GM23338 (cell line): ENCODE data around the gene MRPS15. TPM values are rescaled to one million over a fixed set of nuclear protein-coding genes. Genes with fewer than 3 reads are reported as not detected.

Source experiments
- ATAC-seq: fragments of 200-7000 bp; cut with Tn5 transposase; 3 replicates; pipeline ENCODE4 v1.9.1; 2020
- DNase-seq: peaks from one replicate; pipeline ENCODE4 v3.0.0-alpha.2; 2015; ENCODE audit warnings: low spot score
- H2AFZ ChIP-seq: fragments of 200-600 bp; sonication (generic); 2 replicates; pipeline ENCODE4 v1.8.0; 2016; ENCODE audit warnings: antibody characterized with exemption, mild to moderate bottlenecking, moderate library complexity
- H3F3A ChIP-seq: fragments of 200-600 bp; sonication (generic); replicated peaks from 2 replicates; pipeline ENCODE4 v1.8.0; 2017; ENCODE audit warnings: antibody characterized with exemption, mixed run types, low read depth
- H3K27ac ChIP-seq: fragments of 200-600 bp; sonication (generic); 2 replicates; pipeline ENCODE4 v1.6.1; 2016; ENCODE audit warnings: low read depth
- H3K27me3 ChIP-seq: fragments of 200-600 bp; sonication (generic); 2 replicates; pipeline ENCODE4 v1.8.0; 2016; ENCODE audit warnings: mild to moderate bottlenecking, mixed run types, moderate library complexity; ENCODE audit not compliant: insufficient read depth
- H3K36me3 ChIP-seq: fragments of 200-600 bp; sonication (generic); 2 replicates; pipeline ENCODE4 v1.8.0; 2016; ENCODE audit warnings: mild to moderate bottlenecking; ENCODE audit not compliant: insufficient read depth
- H3K4me1 ChIP-seq: fragments of 200-600 bp; sonication (generic); 2 replicates; pipeline ENCODE4 v1.8.0; 2016; ENCODE audit warnings: mild to moderate bottlenecking, moderate library complexity; ENCODE audit not compliant: insufficient read depth
- H3K4me2 ChIP-seq: fragments of 200-600 bp; sonication (generic); 2 replicates; pipeline ENCODE4 v1.7.1; 2017; ENCODE audit warnings: mixed run types
- H3K4me3 ChIP-seq: fragments of 200-600 bp; sonication (generic); 2 replicates; pipeline ENCODE4 v1.6.1; 2016; ENCODE audit warnings: mixed run types
- H3K79me2 ChIP-seq: fragments of 200-600 bp; sonication (generic); replicated peaks from 2 replicates; pipeline ENCODE4 v1.8.0; 2017; ENCODE audit warnings: mild to moderate bottlenecking; ENCODE audit not compliant: insufficient read depth
- H3K9me2 ChIP-seq: fragments of 200-600 bp; sonication (generic); 2 replicates; pipeline ENCODE4 v1.8.0; 2017; ENCODE audit not compliant: insufficient read depth
- H4K20me1 ChIP-seq: fragments of 200-600 bp; sonication (generic); replicated peaks from 2 replicates; pipeline ENCODE4 v1.8.0; 2017; ENCODE audit warnings: mild to moderate bottlenecking; ENCODE audit not compliant: insufficient read depth
- H3K27ac Mint-ChIP-seq: 2 replicates; pipeline ENCODE4 v1.8.0; 2020; ENCODE audit warnings: inconsistent platforms, mild to moderate bottlenecking, moderate library complexity, mixed read lengths
- H3K27me3 Mint-ChIP-seq: 3 replicates; pipeline ENCODE4 v1.8.0; 2022; ENCODE audit warnings: low read depth, mild to moderate bottlenecking, moderate library complexity, mixed read lengths, inconsistent platforms; ENCODE audit not compliant: insufficient read depth, poor library complexity
- H3K36me3 Mint-ChIP-seq: 3 replicates; pipeline ENCODE4 v1.8.0; 2021; ENCODE audit warnings: low read depth, mild to moderate bottlenecking, inconsistent platforms, moderate library complexity, mixed read lengths
- H3K4me1 Mint-ChIP-seq: 3 replicates; pipeline ENCODE4 v1.8.0; 2020; ENCODE audit warnings: mild to moderate bottlenecking, inconsistent platforms, mixed read lengths
- H3K4me3 Mint-ChIP-seq: 3 replicates; pipeline ENCODE4 v1.8.0; 2021; ENCODE audit warnings: moderate library complexity, mild to moderate bottlenecking, inconsistent platforms, mixed read lengths
- H3K9me3 Mint-ChIP-seq: 3 replicates; pipeline ENCODE4 v1.8.0; 2020; ENCODE audit warnings: moderate library complexity, mild to moderate bottlenecking, inconsistent platforms, mixed read lengths
- CREB1 ChIP-seq: fragments of 250-450 bp; sonication (Bioruptor Pico); IDR thresholded peaks from 2 replicates; pipeline ENCODE4 v1.5.0; 2020; ENCODE audit warnings: low read depth, mild to moderate bottlenecking, moderate library complexity
- EZH2 ChIP-seq: fragments of 200-600 bp; sonication (generic); IDR thresholded peaks from one replicate; pipeline ENCODE4 v1.8.0; 2017; ENCODE audit warnings: antibody characterized with exemption, mild to moderate bottlenecking, low read depth; ENCODE audit not compliant: unreplicated experiment
- EZH2phosphoT487 ChIP-seq: fragments of 200-600 bp; sonication (generic); IDR thresholded peaks from one replicate; pipeline ENCODE4 v1.8.1; 2018; ENCODE audit warnings: antibody characterized with exemption; ENCODE audit not compliant: unreplicated experiment
- JUNB ChIP-seq: IDR thresholded peaks from one replicate; pipeline ENCODE4 v1.6.1; 2016; ENCODE audit warnings: antibody characterized with exemption; ENCODE audit not compliant: unreplicated experiment
- NANOG ChIP-seq: IDR thresholded peaks from 2 replicates; pipeline ENCODE4 v1.6.1; 2016; ENCODE audit warnings: antibody characterized with exemption, borderline replicate concordance
- POLR2AphosphoS5 ChIP-seq: IDR thresholded peaks from 2 replicates; pipeline ENCODE4 v1.6.1; 2016; ENCODE audit warnings: antibody characterized with exemption, low read depth
- STAT1 ChIP-seq: IDR thresholded peaks from one replicate; pipeline ENCODE4 v1.6.1; 2016; ENCODE audit warnings: antibody characterized with exemption; ENCODE audit not compliant: unreplicated experiment
- ZNF114 ChIP-seq: fragments of 250-450 bp; sonication (Bioruptor Pico); IDR thresholded peaks from 2 replicates; pipeline ENCODE4 v1.5.0; 2020; ENCODE audit warnings: mild to moderate bottlenecking, moderate library complexity
- ZNF331 ChIP-seq: fragments of 250-450 bp; sonication (Bioruptor Pico); IDR thresholded peaks from 2 replicates; pipeline ENCODE4 v1.5.0; 2020; ENCODE audit warnings: low read depth, mild to moderate bottlenecking, moderate library complexity
- long read RNA-seq: library from polyadenylated mRNA; unstranded; transcript quantifications from one replicate; pipeline ENCODE4 v2.0.0, GENCODE V29; 2020; ENCODE audit not compliant: unreplicated experiment
- polyA plus RNA-seq: library from polyadenylated mRNA; unstranded; fragments of >200 nt; fragmentation: Nextera tagmentation; extraction: Ambion mirVana; gene quantifications from 2 replicates; pipeline ENCODE4 v1.2.1, GENCODE V29; 2016
- total RNA-seq: library from RNA; depleted of rRNA; stranded (reverse); fragments of >200 nt; shearing (Covaris generic); gene quantifications from 2 replicates; pipeline ENCODE4 v1.2.3, GENCODE V29; 2014; rRNA removed
- TF ChIP-seq, protein P1 (sequence below): IDR thresholded peaks from one replicate; pipeline ENCODE4 v1.6.1; 2018; ENCODE audit warnings: antibody characterized with exemption; ENCODE audit not compliant: unreplicated experiment
- TF ChIP-seq, protein P2 (sequence below): fragments of 250-450 bp; sonication (Bioruptor Pico); IDR thresholded peaks from 2 replicates; pipeline ENCODE4 v1.5.0; 2020; ENCODE audit warnings: mild to moderate bottlenecking, moderate library complexity
- TF ChIP-seq, protein P3 (sequence below), 2 experiments: fragments of 200-600 bp in 1 of 2; sonication (generic) in 1 of 2; conservative IDR thresholded peaks; 2 replicates each; pipeline versions ENCODE4 v1.5.1 to v1.6.1; 2016 to 2017; ENCODE audit warnings: antibody characterized with exemption in 2 of 2, low read depth in 2 of 2, mild to moderate bottlenecking in 2 of 2, moderate library complexity in 1 of 2
- TF ChIP-seq, protein P4 (sequence below): IDR thresholded peaks from 2 replicates; pipeline ENCODE4 v1.6.1; 2016; ENCODE audit warnings: antibody characterized with exemption

The MRPS15 gene
- total RNA-seq (86.4 and 105 TPM in 2 replicates), polyA plus RNA-seq (311 and 312 TPM in 2 replicates)
- long read RNA-seq, transcript MRPS15-201 (8 exons, 1,006 nt), result major isoform, 122 of 138 reads
- long read RNA-seq, partial matches to known transcripts, result 3 of 138 reads
- long read RNA-seq, other reads (novel, unspliced or antisense), result 13 of 138 reads

DNA sequence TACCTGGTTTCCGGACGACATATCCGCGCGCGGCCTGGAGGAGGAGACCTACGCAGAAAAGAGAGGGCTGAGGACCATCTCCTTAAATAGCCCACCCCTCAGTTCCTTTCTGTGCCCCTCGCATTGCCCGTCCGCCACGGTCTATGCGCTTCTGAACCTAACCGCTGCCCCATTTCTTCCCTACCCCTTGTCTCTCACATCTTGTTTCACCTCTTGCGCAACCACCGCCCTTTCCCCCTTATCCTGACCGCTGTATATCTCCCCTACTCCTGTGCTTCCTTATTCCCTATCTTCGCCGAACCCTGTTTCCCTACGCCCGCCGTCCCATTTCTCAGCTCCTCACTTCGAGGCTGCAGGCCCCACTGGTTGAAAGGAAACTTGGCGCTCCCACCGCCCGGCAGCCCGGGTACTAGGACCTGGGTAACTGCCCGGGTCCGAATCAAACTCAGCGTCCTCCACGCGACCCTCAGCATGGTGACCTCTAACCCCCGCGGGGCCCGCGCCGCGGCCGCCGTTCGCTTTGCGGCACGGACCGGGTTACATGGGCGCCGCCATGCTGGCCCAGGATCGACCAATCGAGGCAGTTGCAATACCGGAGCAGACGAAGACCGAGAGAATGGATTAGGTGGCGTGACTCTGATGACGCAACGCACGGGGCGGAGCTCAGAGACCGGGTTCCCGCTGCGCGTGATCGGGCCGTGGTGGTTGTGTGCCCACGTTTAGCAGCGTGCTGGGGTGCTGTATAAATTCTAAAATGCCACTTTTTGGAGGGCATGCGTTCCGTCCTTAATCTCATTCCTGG is at the start of gene MRPS15:
Gene MRPS15, minus strand, starts transcription at position 582 of the 802 bp plus-strand sequence. Its CDS starts 109 bp downstream, at position 473.
- H3K27ac ChIP-seq, result peak within 1 kb of the TSS; percentile 96
- H3F3A ChIP-seq, result peaks cover 5% of the 10 kb centered on the region
- Mint-ChIP-seq H3K4me3 (peak within 1 kb of the TSS; percentile 97), H3K27ac (peak within 1 kb of the TSS; percentile 98), H3K4me1 (peaks cover 23% of the 10 kb centered on the region), H3K36me3 (peaks cover 38% of the 10 kb centered on the region), H3K9me3 (no peaks in the 10 kb centered on the region), H3K27me3 (peaks cover 41% of the 10 kb centered on the region)
- peak within 1 kb of the TSS; percentile 99 for H3K4me3 ChIP-seq
- peaks cover 12% of the 10 kb centered on the region; the same call in 1 of the 2 replicates for H3K4me1 ChIP-seq
- no peaks in the 10 kb centered on the region for H3K9me2 ChIP-seq
- peak; percentile 87 for ATAC-seq
- H2AFZ ChIP-seq, result peak within 1 kb of the TSS; percentile 90
- peaks cover 12% of the 10 kb centered on the region; the same call in 1 of the 2 replicates for H3K36me3 ChIP-seq
- DNase-seq, result peak; percentile 97
- H4K20me1 ChIP-seq, result 0 out of 2 replicates have a peak, but pooled peaks cover 5% of the 10 kb centered on the region
- H3K79me2 ChIP-seq, result peaks cover 7% of the 10 kb centered on the region; the same call in 1 of the 2 replicates
- peaks cover 44% of the 10 kb centered on the region for H3K27me3 ChIP-seq
- TF ChIP-seq JUNB (no peak), STAT1 (no peak), ZNF114 (CRISPR knock-in tag) (no peak), POLR2AphosphoS5 (peak; percentile 87), NANOG (no peak), EZH2phosphoT487 (no peak), ZNF331 (CRISPR knock-in tag) (no peak), CREB1 (CRISPR knock-in tag) (peak; percentile 95), EZH2 (no peak)
- TF ChIP-seq, protein P1, sequence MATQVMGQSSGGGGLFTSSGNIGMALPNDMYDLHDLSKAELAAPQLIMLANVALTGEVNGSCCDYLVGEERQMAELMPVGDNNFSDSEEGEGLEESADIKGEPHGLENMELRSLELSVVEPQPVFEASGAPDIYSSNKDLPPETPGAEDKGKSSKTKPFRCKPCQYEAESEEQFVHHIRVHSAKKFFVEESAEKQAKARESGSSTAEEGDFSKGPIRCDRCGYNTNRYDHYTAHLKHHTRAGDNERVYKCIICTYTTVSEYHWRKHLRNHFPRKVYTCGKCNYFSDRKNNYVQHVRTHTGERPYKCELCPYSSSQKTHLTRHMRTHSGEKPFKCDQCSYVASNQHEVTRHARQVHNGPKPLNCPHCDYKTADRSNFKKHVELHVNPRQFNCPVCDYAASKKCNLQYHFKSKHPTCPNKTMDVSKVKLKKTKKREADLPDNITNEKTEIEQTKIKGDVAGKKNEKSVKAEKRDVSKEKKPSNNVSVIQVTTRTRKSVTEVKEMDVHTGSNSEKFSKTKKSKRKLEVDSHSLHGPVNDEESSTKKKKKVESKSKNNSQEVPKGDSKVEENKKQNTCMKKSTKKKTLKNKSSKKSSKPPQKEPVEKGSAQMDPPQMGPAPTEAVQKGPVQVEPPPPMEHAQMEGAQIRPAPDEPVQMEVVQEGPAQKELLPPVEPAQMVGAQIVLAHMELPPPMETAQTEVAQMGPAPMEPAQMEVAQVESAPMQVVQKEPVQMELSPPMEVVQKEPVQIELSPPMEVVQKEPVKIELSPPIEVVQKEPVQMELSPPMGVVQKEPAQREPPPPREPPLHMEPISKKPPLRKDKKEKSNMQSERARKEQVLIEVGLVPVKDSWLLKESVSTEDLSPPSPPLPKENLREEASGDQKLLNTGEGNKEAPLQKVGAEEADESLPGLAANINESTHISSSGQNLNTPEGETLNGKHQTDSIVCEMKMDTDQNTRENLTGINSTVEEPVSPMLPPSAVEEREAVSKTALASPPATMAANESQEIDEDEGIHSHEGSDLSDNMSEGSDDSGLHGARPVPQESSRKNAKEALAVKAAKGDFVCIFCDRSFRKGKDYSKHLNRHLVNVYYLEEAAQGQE, result no peak
- TF ChIP-seq, protein P2, sequence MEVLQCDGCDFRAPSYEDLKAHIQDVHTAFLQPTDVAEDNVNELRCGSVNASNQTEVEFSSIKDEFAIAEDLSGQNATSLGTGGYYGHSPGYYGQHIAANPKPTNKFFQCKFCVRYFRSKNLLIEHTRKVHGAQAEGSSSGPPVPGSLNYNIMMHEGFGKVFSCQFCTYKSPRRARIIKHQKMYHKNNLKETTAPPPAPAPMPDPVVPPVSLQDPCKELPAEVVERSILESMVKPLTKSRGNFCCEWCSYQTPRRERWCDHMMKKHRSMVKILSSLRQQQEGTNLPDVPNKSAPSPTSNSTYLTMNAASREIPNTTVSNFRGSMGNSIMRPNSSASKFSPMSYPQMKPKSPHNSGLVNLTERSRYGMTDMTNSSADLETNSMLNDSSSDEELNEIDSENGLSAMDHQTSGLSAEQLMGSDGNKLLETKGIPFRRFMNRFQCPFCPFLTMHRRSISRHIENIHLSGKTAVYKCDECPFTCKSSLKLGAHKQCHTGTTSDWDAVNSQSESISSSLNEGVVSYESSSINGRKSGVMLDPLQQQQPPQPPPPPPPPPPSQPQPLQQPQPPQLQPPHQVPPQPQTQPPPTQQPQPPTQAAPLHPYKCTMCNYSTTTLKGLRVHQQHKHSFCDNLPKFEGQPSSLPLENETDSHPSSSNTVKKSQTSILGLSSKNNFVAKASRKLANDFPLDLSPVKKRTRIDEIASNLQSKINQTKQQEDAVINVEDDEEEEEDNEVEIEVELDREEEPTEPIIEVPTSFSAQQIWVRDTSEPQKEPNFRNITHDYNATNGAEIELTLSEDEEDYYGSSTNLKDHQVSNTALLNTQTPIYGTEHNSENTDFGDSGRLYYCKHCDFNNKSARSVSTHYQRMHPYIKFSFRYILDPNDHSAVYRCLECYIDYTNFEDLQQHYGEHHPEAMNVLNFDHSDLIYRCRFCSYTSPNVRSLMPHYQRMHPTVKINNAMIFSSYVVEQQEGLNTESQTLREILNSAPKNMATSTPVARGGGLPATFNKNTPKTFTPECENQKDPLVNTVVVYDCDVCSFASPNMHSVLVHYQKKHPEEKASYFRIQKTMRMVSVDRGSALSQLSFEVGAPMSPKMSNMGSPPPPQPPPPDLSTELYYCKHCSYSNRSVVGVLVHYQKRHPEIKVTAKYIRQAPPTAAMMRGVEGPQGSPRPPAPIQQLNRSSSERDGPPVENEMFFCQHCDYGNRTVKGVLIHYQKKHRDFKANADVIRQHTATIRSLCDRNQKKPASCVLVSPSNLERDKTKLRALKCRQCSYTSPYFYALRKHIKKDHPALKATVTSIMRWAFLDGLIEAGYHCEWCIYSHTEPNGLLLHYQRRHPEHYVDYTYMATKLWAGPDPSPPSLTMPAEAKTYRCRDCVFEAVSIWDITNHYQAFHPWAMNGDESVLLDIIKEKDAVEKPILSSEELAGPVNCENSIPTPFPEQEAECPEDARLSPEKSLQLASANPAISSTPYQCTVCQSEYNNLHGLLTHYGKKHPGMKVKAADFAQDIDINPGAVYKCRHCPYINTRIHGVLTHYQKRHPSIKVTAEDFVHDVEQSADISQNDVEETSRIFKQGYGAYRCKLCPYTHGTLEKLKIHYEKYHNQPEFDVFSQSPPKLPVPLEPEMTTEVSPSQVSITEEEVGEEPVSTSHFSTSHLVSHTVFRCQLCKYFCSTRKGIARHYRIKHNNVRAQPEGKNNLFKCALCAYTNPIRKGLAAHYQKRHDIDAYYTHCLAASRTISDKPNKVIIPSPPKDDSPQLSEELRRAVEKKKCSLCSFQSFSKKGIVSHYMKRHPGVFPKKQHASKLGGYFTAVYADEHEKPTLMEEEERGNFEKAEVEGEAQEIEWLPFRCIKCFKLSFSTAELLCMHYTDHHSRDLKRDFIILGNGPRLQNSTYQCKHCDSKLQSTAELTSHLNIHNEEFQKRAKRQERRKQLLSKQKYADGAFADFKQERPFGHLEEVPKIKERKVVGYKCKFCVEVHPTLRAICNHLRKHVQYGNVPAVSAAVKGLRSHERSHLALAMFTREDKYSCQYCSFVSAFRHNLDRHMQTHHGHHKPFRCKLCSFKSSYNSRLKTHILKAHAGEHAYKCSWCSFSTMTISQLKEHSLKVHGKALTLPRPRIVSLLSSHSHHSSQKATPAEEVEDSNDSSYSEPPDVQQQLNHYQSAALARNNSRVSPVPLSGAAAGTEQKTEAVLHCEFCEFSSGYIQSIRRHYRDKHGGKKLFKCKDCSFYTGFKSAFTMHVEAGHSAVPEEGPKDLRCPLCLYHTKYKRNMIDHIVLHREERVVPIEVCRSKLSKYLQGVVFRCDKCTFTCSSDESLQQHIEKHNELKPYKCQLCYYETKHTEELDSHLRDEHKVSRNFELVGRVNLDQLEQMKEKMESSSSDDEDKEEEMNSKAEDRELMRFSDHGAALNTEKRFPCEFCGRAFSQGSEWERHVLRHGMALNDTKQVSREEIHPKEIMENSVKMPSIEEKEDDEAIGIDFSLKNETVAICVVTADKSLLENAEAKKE (CRISPR knock-in tag), result no peak
- TF ChIP-seq, protein P3, sequence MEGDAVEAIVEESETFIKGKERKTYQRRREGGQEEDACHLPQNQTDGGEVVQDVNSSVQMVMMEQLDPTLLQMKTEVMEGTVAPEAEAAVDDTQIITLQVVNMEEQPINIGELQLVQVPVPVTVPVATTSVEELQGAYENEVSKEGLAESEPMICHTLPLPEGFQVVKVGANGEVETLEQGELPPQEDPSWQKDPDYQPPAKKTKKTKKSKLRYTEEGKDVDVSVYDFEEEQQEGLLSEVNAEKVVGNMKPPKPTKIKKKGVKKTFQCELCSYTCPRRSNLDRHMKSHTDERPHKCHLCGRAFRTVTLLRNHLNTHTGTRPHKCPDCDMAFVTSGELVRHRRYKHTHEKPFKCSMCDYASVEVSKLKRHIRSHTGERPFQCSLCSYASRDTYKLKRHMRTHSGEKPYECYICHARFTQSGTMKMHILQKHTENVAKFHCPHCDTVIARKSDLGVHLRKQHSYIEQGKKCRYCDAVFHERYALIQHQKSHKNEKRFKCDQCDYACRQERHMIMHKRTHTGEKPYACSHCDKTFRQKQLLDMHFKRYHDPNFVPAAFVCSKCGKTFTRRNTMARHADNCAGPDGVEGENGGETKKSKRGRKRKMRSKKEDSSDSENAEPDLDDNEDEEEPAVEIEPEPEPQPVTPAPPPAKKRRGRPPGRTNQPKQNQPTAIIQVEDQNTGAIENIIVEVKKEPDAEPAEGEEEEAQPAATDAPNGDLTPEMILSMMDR (conservative IDR thresholded peaks at IDR 0.05; ENCODE audit: low read depth in 2 of 2), result no peak
- TF ChIP-seq, protein P4, sequence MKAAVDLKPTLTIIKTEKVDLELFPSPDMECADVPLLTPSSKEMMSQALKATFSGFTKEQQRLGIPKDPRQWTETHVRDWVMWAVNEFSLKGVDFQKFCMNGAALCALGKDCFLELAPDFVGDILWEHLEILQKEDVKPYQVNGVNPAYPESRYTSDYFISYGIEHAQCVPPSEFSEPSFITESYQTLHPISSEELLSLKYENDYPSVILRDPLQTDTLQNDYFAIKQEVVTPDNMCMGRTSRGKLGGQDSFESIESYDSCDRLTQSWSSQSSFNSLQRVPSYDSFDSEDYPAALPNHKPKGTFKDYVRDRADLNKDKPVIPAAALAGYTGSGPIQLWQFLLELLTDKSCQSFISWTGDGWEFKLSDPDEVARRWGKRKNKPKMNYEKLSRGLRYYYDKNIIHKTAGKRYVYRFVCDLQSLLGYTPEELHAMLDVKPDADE, result peak; percentile 97
- peak within 1 kb of the TSS; percentile 75 for H3K4me2 ChIP-seq
